Testis (tissue), 2 donors: ENCODE results near the gene SLC52A3.

ENCODE experiments used
- CTCF ChIP-seq, 3 experiments: fragments of 450-650 bp in 2 of 3; fragments of 200-600 bp in 1 of 3; sonication (generic) in 1 of 3; IDR thresholded peaks; one replicate each; pipeline ENCODE4 v1.5.1; 2016 to 2019; ENCODE audit warnings: antibody characterized with exemption in 3 of 3, mild to moderate bottlenecking in 2 of 3, moderate library complexity in 1 of 3
- POLR2A ChIP-seq: fragments of 450-650 bp; IDR thresholded peaks from one replicate; pipeline ENCODE4 v1.6.1; 2017; ENCODE audit warnings: antibody characterized with exemption, mild to moderate bottlenecking, moderate library complexity

- no peak for TF ChIP-seq POLR2A
- no peak for TF ChIP-seq CTCF (IDR thresholded peaks at IDR 0.05)
These were observed 45.3 kb downstream of the SLC52A3 start for GRCh38 chr20:722822-723644.
